Cardiac fibroblast (primary cell): ENCODE measurements around the gene MRPS11.

Experiments used
- DNase-seq, 2 donors: peaks; one replicate each; pipeline versions ENCODE4 v3.0.0 to v3.0.0-alpha.2; 2010; ENCODE audit warnings: low read depth in 2 of 2
- H3K4me3 ChIP-seq, 2 donors: replicated peaks in 1 of 2; 1 replicate in 1 of 2; 2 replicates in 1 of 2; pipeline ENCODE4 v1.5.1; 2011; ENCODE audit warnings: low read depth in 2 of 2, low read length in 2 of 2, mild to moderate bottlenecking in 2 of 2, moderate library complexity in 1 of 2
- CTCF ChIP-seq: IDR thresholded peaks from one replicate; pipeline ENCODE4 v1.5.1; 2011; ENCODE audit warnings: low read depth, mild to moderate bottlenecking, low read length, inconsistent platforms

Gene MRPS11

GRCh38 chr15:88479169-88479568 is 11.7 kb downstream of the MRPS11 start:
- DNase-seq = no peak
- no peak overlapping the region for H3K4me3 ChIP-seq
- no peak for TF ChIP-seq CTCF

- H3K4me3 ChIP-seq = no peak overlapping the region
- DNase-seq = no peak
- TF ChIP-seq CTCF = no peak
Measured at GRCh38 chr15:88480981-88481380, 13.5 kb downstream of the MRPS11 start.

GRCh38 chr15:88482263-88482662 is 14.8 kb downstream of the MRPS11 start:
- no peak for TF ChIP-seq CTCF
- H3K4me3 ChIP-seq = no peak overlapping the region
- no peak for DNase-seq

GRCh38 chr15:88484682-88485331 is 17.3 kb downstream of the MRPS11 start:
- no peak overlapping the region for H3K4me3 ChIP-seq
- TF ChIP-seq CTCF = no peak
- DNase-seq = peak; percentile 30 to 41

GRCh38 chr15:88487178-88487795 is 19.8 kb downstream of the MRPS11 start:
- no peak overlapping the region for H3K4me3 ChIP-seq
- TF ChIP-seq CTCF = no peak
- no peak for DNase-seq

GRCh38 chr15:88487796-88488523 is 20.5 kb downstream of the MRPS11 start:
- no peak for DNase-seq
- no peak for TF ChIP-seq CTCF

More at GRCh38 chr15:88487796-88488523, 20.5 kb downstream of the MRPS11 start:
- H3K4me3 ChIP-seq = no peak overlapping the region
